CD4-positive, alpha-beta T cell treated with Interleukin-1 beta for 1 hour (primary cell): Measurements from ENCODE around the gene CDON.
"Not testable (repeated sequence)": the region's sequence is repeated elsewhere in the genome, so short reads cannot be mapped to it uniquely, and the experiment has no call there.

Source experiments
- DNase-seq, 2 donors: peaks; one replicate each; pipeline ENCODE4 v3.0.0-alpha.2; 2020 to 2022

CDON gene

DNA sequence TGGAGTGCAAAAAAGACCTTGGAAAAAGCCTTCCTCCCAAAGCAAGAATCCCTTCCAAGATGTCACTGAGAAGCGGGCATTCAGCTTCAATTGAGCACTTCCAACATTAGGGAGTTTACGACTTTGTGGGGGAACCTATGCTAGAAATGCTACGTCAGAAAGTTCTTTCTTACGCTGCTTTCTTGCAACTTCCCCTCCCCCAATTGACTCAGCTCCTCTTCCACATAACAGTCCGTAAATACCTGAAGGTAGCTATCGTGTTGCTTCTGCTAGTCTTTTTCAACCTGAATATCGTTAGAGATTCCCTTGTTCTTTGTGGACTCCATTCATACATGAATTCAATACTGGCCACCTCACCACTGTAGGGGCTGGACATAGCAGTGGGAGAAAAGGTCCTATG is 69.8 kb downstream of the CDON start:
- DNase-seq = no peak

DNA sequence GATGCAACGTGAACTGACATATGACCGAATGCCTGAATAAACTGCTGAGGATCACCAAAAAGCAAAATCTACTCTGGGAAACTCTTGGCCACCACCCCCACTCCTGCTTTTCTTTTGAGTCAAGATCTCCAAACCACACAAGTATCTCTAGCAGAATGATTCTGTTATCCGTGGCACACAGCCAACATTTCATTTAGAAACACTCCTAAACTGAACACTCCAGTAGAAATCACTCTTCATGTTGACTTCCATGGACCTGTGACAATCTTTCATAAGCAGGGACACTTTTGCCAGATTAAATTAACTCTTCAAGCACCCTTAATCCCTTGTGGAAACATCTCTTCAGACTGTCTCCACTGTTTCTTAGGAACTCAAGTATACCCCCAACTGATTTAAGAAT is 72.4 kb downstream of the CDON start:
- DNase-seq = no peak

DNA sequence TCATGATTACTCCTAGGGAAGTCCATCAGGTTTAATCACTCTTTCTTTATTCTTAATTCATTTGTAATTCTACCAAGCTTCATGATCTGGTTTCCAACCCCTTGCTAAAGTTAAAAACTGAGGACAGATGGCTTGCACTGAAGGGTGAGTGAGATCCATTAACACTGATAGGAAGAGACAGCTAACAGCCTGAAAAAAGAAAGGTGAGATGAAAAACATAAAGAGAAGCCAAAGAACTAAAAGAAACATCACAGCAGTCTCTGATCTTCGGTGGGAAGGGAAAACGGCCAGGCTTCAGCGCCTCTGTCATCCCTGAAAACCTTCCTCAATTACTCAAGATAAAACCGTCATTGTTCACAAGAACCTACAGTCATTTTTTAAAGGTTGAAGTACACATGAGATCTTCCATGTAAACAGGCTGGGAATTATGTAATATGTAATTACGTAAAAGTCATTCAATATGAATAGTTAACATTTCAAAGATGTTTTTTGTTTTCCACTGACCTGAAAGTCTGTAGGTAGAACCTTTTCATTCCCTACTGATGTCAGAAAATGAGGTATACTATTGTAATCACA is 75.5 kb downstream of the CDON start:
- DNase-seq = no peak

DNA sequence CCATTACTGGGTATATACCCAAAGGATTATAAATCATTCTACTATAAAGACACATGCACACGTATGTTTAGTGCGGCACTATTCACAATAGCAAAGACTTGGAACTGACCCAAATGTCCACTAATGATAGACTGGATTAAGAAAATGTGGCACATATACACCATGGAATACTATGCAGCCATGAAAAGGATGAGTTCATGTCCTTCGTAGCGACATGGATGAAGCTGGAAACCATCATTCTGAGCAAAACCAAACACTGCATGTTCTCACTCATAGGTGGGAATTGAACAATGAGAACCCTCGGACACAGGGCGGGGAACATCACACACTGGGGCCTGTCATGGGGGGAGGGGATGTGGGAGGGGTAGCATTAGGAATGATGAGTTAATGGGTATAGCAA is 76.7 kb downstream of the CDON start:
- not testable (repeated sequence) for DNase-seq

DNA sequence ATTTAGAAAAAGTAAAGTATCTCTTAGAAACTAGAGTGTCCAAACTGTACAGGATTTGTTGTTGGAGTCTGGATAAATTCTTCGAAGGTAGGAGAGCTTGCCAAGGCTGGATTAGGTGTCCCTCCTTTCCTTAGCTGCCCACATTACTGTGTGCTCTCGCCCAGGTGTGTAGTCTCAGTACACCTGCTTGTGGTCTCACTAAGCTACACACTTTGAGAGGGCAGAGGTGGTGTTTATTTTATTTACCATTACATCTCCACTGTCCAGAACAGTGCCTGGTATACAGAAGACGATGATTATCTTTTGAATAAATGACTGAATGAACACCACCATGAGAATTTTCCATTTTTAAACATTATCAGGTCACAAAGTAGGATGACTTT is 80.3 kb downstream of the CDON start:
- DNase-seq = no peak

DNA sequence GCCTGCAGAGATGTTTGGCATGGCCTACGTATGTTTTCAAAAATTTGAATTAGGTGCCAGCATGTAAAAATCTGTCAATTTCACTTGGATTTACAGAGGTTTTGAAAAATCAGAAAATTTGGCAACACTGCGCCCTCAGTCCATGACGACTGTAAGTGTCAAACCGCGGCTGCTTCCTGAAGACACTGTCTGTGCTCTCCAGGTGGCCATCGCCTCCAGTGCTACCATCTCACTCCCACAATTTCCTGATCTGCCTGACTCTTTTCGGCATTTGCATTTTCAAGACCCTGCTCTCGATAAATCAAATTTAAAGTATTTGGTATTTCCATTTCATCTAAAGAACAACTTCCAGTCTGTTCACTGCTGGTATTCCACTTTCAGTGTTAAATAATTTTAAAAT is 82.2 kb downstream of the CDON start:
- no peak for DNase-seq

DNA sequence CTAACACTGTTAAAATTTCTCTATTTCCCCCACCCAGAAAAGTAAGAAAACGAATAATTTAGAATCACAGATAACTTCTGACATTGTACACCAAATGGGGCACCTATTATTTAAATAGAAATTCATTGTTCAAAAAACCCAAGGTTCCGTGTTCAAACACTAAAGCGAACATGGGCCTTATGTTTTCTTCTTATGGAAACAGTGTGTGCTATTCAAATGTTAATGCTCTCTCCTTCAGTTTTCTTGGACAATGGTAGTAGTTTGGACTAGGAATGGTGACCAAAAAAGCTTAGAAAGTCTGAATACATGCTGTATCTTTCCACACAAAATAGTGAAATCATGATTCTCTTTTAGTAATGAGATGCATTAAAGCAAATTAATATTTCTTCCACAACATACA is 83.2 kb downstream of the CDON start:
- no peak for DNase-seq

DNA sequence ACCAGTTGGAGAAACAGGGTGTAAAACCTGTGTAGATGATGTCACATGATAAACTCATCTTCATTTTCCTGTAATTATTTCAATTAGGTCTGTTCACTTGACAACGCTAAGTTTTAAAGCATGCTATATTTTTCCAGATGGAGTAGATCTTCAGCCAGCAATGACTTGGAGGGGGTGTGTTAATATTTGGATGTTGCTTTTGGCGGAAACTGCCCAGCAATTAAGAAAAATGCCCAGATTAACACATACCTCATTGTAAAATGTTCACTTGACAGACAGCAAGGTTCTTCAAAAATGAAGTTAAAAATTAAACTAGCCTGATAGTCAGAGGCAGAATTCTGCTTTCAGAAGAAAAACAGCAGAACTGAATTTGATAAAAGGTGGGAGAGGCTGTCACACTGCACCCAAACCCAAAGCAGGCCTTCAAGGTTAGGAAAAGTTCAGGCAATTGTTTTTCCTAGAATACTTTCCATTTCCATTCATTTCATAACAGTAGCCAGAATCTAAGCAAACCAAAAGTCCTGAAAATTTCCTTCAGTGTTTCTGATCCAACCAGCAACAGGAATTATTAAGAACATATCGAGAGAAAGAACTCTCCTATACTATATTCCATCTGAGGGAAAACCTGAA is 83.8 kb downstream of the CDON start:
- no peak for DNase-seq

DNA sequence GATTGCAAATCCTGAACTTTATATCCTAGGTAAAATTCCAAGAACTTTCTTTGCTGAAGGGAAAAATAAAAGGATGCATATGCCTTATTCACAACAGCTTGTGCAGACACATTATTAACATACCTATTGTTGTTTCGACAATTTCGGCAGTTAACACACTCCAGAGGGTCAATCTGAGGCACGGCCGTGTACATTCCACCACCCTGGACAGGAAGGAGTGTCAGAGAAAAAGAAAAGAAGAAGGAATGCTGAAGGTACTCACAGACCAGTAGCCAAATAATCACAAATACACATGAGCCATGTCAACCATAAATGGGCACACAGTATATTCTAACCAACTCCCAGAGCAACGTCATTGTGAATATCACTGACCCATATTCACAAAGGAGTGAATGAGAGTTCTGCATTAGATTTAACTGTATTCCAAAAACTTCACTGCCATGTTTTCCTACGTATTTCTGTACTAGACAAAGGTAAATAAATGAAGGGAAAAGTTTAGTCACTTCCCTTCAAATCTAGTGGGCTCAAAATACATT is 84.4 kb downstream of the CDON start:
- DNase-seq = no peak

DNA sequence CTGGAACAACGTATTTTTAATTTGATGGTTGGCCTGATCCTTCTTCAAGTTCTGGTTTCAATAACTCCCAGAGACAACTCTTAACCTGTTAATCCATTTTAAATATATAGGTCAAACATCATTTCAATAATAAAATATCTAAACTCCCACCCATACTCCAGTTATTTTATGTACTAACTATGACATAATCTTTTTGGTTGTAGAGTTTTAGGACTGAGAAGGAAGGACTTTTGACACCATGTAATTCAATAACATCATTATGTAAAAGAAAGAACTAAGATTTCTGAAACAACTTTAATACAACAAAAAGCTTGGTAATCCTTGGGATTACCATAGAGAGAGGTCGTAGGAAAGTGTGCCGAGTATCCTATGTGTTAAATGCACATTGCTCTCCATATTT is 85.3 kb downstream of the CDON start:
- no peak for DNase-seq

DNA sequence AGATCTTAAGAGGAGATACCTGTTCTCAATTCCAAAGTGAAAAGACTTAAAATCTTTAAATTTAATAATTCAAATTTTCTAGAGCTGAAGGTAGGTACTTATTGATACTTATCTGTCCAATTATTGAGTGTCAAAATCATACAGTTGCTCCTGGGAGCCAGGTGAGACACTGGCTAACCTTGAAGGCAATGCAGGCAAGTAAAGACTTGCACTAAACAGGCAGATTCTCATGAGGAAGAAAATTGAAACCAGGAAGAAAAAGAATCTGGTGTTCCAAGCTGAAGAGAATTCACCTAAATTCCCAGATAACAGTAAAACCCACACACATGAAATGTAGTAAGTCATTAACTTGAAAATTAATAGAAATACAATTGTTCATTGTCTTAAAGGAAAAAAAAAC is 86.5 kb downstream of the CDON start:
- no peak for DNase-seq

DNA sequence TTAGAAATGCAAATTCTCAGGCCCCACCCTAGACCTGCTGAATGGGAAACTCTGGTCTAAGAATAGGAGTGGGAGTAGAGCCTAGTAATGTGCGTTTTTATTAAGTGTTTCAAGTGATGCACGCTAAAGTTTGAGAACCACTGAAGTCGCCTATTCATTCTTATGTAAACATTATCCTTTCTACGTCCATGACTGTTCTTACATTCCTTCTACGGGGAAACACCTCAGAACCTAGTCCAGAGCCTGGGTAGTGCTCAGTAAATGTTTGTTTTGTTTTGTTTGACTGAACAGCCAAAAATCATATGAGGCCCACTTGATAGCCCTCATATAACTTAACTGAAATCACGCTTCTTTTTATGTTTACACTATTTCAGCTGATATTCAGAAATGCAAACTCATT is 87.0 kb downstream of the CDON start:
- no peak for DNase-seq

DNA sequence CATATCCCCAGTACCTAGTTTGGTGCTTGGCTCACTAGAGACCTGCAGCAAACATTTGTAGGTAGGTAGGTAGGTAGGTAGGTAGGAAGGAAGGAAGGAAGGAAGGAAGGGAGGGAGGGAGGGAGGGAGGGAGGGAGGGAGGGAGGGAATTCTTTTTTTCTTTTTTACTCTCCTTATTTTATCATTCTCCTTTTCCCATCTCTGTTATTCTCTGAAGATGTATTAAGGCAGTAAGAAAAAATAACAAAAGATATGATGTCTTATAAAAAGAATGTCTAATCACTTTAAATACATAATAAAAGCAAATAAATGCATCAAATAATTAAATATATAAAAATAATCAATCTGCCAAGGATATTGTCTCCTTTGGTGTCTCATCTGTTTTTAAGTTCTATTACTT is 88.4 kb downstream of the CDON start:
- no peak for DNase-seq

DNA sequence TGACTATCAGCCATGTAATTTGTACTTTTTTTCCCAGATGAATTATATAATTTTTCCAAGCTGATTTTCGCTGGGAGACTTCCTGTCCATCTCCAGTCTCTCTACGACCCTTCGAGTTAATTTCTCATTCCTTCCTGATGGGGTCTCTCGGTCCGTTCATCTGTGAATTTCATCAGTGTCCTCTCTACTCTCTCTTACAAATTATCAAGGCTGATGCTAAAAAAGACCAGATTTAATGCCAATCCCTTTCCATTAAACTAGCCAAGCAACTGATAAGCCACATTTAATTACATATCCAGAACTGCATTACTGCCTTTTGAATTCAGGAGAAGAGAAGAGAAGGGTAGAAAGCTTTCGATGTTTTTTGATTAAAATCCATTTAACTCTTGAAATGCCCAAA is 91.0 kb downstream of the CDON start:
- no peak for DNase-seq

DNA sequence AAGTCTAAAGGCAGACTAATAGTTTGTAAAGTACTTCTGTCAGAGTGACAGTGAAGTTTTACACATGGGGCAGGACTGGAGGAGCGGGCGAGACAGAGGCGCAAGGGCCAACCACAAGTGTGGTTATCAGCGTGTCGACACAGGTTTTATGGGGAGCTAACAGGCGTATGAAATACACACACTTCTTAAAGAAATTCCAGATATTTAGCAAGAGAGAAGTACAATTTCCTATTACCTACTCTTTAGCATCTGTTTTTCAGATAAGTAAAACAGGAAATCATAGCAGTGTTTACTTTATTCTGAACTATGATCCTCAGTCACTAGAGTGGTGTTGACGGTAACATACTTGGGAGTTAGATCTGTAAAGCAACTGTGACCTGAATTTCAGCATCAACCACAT is 94.3 kb downstream of the CDON start:
- DNase-seq = no peak

DNA sequence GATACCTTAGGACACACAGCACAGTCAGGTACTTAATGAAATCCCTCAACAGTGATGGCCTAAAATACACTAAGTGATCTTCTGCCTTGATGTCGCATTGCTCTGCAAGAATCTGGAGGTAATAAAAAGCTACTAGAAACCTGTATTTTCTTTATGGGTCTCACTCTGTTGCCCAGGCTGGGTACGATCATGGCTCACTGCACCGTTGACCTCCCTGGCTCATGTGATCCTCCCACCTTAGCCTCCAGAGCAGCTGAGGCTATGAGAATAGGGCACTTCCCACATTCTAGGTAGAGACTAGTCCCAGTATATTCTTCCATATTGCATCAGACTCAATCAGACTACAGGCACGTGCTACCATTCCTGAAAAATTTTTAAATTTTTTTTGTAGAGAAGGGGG is 95.2 kb downstream of the CDON start:
- no peak for DNase-seq

DNA sequence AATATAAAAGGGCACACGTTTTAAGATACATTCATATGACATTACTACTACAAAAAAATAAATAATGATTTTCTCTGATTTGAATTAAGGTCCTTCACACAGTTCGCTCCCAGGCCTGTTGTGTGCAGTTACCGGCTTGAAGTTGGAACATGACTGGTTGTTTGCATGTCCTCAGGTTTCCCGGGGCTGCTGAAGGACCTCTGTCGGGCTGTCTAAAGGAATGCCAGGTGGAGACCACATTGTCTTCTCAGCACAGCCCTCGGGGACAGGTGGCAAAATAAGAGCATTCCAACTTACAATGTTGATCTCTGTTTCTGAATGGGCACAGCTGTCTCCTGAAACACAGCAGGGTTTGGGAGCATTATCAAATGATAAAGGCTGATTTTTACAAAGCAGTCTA is 101.9 kb downstream of the CDON start:
- no peak for DNase-seq

DNA sequence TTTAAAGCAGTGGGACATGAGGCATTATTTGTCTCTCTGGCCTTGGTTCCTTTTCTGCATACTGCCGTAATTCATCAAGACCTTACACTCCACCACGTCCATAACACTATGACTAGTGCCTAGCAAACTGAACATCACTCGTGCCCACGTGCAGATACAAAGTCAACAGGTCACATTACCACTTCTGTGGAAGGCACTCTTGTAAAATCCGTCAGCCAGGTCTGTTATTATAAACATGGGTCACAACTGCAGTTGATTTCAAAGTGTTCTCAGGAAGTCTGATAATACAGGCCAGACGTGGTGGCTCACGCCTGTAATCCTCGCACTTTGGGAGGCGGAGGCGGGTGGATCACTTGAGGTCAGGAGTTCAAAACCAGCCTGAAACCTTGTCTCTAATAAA is 102.7 kb downstream of the CDON start:
- no peak for DNase-seq

DNA sequence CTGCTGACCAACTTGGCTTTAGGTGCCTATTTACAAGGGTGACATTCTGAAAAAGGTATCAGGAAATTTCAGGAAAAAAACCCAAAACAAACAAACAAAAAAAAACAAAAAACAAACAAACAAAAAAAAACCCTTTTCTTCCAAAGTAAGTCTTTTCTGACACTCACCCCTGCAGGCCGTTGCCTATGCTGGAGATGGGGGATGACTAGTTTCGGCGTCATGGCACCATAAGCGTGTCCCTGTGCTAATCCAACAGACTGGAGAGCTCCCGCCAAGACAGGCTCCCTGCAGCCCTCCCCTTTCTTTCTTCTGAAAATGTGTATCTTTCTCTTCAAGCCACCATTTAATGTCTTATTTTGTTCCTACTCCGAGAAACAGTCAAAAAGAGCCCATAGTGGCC is 103.2 kb downstream of the CDON start:
- DNase-seq = no peak

DNA sequence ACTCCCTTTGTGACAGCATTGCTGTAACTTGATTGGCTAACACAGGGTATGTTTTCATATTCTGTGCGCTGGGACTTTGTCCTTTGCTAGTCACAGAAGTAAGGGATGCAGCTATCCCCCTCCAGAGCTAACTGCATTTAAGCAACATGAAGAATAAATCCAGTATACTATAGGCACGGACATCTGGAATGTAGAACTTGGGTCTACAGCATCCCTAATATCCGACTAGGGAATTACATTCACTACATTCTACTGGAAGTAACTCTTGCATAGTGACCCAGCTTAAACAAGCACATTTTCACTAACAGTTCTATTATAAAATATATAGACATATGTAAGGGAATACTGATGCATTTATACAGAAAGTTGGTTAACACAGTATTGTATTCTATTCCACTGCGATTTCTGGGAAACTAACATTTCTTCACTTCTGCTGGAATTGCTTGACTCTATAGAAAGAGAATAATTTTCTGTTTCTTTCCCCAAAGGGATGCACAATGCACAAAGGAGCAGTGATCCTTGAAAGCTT is 103.7 kb downstream of the CDON start:
- no peak for DNase-seq

DNA sequence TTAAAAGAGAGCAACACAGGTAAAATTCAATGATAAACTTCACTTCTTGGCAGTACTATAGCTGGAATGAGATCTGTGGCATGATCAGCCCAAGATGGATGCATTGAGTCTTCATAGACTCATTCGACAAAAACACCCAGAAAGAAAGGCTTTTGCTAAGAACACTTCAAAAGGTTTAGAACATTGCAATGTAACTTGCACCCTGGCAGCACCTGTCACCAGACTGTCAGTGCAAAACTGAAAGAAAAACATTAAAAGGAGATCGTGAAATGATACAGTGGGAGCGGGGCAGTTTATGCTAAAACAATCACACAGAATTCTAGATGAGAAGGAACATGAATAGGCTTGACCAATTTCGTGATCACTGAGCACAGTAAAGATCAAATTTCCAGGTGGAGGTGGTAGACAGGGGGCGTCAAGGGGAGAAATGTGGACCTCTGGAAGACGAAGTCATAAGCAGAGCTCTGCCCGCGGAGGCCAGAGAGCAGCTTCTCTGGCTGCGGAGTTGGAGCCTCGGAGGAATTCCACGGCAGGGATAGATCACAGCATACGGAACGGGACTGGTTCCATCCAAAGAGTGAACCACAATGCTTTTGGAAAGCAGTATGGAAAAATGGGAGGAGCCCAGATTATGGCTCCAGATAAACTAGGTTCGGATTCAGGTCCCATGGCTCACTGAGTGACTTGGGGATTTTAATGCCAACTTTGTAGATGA is 104.9 kb downstream of the CDON start:
- no peak for DNase-seq

DNA sequence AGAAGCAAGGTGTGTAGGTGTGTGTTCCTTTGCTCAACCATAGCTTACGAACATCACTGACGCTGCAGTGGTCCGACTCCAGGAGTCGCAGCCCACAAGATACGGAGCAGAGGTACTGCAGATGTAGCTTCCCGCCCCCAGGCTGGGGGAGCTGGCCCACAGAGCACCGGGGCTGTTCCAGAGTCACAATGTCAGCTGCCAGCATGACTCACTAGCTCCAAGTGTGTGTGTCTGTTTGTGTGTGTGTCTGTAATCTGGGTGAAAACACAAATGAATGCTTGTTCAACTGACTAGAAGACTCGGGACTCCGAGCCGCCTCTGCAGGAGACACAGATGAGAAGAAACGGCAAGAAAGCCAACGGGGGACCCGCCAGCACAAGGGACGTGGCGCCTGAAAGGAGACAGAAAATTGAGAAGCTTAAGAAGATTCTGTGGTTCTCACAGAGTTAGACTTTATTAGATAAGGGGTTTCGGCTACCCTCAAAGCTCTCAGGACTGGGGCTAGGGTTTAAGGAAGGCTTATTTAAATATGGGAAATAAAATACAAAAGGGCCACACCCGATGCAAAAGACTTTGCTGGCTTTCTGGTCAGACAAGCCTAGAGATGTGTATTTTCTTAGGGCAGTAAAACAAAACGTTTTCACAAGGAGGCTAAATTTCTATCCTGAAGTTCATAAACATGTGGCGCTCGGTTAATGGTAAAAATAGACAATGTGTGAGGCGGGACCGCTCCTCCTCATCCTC is 106.1 kb downstream of the CDON start:
- no peak for DNase-seq

DNA sequence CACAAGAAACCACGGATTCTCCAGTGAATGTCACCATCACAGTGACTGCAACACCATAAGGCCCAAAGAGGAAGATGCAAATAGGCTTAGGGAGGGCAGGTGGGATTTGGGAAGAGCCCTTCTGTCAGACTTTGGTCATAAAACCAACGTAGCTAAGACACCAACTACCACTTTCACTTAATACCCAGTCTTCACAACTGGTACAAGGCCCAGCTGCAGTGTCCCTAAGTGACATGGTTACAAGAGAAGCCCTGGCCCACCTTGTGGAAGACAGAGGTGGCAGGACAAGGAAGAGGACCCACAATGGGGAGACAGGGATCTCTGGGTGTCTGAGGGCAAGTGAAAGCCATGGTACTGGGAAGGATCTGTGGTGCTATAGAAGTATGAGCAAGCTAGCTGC is 106.8 kb downstream of the CDON start:
- no peak for DNase-seq
